NCI-H748 treated with DMSO at 0.1 percent for 48 hours (cell line): ENCODE results near the gene ALPL.

Experiments used
- DNase-seq: peaks from one replicate; lab custom pipeline; 2025; lab: John Stamatoyannopoulos, UW

Gene ALPL

DNA sequence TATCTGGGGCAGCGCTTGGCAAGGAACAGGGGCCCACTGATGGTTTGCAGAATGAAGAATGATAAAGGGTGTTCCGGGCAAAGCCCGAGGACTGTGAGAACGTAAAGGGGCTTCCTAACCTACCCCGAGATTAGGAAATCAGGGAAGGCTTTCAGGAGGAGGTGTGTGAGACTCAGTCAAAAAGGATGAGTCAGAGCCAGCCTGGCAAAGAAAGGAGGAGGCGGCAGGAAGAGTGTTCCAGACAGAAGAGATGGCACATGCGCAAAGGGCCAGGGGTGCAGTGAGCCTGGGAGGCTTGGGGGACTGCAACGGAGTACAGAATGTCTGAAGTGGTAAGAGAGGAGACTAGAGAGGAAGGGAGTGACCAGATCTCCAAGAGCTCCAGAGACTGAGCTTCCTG lies 89.7 kb downstream of the ALPL start:
- DNase-seq, result no peak

DNA sequence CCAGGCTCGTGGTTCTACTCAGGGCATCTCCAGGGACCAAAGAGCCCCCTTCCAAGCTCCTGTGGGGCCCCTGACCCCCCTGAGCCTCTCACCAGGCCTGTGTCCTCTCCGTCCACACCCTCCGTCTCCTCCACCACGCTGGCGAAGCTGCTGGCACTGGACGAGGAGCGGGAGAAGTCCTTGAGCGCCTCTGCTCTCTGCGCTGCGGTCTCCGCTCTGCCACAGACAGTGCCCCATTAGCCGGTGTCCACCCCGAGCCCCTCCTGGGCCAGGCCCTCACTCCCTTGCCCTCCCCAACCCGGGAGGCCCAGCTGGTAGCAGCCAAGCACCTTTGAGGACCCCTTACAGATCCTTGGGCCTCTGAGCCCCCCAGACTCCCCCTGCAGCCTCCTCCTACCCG lies 90.2 kb downstream of the ALPL start:
- no peak for DNase-seq

DNA sequence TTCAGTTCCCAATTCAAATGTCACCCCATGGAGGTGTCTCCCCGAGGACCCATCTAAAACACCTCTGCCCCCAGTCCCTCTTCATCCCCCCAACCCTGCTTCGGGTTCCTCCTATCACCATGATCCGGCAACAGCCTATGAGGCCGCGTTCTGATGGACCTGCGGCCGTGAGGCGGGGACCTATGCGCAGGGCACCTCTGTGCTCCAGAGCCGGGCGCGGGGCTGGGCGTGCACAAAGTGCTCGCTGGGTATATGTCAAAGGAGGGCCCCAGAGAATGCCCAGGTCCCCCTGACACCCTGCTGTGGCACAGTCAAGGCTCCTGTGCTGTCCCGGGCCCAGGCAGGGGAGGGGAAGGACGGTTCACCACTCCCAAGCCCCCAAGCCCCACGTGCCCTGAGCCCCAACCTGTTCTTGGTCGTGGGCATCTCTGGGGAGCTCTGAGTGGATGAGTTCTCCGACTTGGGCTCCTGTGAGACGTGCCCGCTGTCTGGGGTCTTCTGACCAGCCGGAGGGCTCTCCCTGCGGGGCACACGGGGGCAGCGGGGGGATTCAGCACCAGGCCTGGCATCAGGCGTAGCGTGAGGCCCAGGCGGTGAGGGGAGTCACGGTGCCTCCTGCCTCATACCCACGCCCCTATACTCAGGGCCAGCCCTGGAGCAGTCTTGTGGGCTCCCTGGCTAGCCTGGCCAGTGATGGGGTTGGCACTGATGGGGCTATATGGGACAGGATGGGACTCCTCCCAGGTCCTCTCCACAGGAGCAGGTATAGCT lies 92.2 kb downstream of the ALPL start:
- no peak for DNase-seq

DNA sequence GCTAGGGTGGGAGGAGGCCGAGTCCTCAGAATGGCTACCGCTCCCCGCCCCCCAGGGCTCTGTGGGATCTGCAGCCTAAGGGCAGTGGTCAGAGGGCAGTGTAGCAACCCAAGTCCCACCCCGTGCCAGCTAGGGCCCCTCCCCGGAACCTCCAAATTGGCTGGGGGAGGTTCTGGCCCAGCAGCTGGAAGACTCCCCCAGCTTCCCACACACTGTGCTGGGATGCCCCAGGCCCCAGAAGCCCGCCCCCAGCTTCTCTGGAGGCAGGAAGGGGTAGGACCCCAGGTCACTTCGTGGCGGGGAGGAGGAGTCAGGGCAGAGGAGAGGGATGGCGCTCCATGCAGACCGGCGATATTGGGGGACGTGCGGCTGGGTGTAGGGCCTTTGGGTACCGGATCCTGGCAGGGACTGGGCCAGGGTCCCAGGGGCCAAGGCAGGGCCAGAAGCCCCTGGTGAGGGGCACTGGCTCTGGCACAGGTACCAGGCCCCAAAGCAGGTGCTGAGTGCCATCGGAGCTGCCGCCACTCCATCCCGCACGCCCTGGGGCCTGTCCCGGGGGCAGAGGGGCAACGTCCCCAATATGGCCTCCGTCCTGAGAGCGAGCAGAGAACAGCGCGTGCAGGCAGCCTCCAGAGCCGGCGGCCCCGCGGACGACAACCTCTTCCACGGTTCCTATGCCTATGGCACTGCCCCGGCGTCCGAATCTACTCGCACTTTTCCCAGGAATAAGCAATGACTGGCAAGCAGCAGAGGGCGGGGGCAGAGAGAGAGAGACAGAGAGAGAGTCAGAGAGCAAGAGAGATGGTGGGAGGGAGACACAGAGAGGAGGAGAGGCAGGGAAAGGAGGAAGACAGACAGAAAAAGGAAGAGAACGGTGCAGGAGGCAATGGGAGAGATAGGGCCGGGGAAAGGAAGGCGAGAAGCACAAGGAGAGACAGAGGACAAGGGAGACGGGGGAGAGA lies 94.2 kb downstream of the ALPL start:
- no peak for DNase-seq

GRCh38 chr1:21604208-21604957 lies 95.2 kb downstream of the ALPL start:
- no peak for DNase-seq

GRCh38 chr1:21605012-21605715 lies 95.9 kb downstream of the ALPL start:
- no peak for DNase-seq

- DNase-seq, result no peak
Observed at GRCh38 chr1:21605964-21606705, 96.9 kb downstream of the ALPL start.

DNA sequence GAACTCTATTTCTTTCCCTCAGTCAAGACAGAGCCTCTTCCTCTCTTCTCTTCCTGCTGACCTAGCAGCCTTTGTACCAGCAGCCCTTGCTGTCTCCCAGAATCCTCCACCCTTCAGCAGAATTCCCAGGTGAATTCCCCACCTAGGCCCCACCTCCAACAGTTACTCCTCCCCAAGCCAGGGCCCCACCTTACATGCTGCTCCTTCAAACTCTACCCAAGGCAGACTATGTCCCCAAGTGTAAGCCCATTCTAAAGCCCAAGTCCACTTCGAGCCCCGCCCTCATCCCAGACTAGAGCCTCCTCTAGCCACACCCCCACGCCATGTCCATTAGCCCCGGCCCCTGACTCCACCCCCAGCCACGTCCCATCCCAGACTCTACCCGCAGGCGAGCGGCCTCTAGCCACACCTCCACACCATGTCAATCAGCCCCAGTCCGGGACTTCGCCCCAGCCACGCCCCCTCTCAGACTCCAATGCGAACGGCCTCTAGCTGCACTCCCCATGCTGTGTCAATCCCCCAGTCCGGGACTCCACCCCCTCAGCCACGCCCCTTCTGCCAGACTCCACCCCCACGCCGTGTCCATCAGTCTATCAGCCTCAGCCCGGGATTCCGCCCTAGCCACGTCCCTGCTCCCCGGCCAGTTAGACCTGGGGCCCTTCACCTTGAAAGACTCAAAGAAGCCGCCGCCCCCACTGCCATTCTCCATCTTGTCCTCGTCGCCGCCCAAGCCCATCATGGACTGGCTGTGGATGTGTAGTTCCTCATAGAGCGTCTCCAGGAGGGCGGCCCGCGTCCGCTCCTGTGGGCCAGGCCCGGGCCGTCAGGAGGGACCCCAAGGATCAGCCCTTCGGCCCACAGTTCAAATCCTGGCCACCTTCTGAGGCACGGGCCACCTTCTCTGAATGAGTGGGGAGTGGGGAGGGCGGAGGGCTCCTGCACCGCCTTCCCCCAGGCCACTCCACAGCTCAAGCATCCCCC lies 98.6 kb downstream of the ALPL start:
- no peak for DNase-seq

GRCh38 chr1:21608798-21609197 lies 99.6 kb downstream of the ALPL start:
- no peak for DNase-seq

- no peak for DNase-seq
Observed at GRCh38 chr1:21610027-21610426, 100.8 kb downstream of the ALPL start.

- no peak for DNase-seq
Observed at GRCh38 chr1:21610989-21611785, 102.0 kb downstream of the ALPL start.

GRCh38 chr1:21612057-21612456 lies 102.8 kb downstream of the ALPL start:
- DNase-seq, result no peak

DNA sequence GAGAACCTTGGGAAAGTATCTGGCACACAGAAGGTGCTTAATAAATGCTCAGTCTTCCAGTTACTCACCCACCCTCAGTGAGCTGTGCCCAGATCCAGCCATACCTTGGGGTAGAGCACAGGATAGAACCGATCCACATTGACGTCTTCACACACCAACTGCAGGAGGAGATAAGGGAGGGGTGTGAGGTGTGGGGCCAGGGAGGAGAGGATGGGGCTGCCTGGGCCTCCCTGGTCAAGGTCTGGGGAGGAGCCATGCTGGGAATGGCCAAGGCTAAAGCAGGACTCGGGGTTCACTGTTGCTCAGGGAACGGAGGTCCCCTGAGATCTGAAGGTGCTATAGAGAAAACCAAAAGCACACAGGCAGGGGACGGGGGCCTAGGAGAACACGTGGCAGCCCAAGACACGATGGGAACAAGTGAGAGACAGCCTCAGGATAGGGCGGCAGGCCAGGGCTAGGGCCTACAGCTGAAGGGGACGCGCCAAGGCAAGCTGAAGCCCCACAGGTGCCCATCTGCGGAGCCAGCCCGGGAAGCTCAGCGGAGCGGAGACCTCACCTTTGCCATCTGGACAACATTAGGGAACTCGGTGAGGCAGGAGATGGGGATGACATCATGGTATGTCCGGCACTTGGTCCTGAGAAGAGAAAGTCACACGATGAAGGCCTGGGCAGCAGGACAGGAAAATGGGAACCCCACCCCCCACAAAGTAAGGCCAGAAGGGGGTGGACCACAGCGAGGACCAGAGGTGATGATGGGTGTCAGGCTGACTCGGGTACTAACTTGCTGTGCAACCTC lies 104.0 kb downstream of the ALPL start:
- DNase-seq, result no peak

- DNase-seq, result no peak
Observed at GRCh38 chr1:21614419-21615115, 105.3 kb downstream of the ALPL start.

GRCh38 chr1:21616372-21616771 lies 107.1 kb downstream of the ALPL start:
- DNase-seq, result no peak

- no peak for DNase-seq
Observed at GRCh38 chr1:21617126-21617738, 108.0 kb downstream of the ALPL start.

DNA sequence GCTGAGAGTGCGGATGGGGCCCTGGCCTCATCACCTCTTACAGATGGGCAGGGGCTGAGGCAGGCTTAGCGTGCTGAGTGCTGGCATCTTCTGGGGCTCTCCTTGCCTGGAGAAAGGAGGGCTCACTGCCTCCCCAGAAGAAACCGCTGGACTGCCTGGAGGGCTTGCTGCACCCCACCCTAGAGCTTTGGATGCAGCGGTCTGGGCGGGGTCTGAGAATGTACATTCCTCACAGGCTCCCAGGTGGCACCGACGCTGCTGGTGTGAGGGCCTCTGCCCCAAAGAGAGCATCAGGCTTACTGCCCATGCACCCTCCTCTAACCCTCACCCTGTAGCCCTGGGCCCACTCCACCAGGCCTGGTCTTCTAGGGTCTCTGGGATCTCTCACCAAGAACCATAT lies 108.8 kb downstream of the ALPL start:
- no peak for DNase-seq
